HG02588 (cell line): ENCODE results near the gene NHEJ1.

Experiments
- ATAC-seq: cut with Tn5 transposase; IDR thresholded peaks from one replicate; pipeline ENCODE4 v1.9.1; 2021; ENCODE audit warnings: mild to moderate bottlenecking, moderate library complexity; ENCODE audit not compliant: unreplicated experiment

NHEJ1 gene

DNA sequence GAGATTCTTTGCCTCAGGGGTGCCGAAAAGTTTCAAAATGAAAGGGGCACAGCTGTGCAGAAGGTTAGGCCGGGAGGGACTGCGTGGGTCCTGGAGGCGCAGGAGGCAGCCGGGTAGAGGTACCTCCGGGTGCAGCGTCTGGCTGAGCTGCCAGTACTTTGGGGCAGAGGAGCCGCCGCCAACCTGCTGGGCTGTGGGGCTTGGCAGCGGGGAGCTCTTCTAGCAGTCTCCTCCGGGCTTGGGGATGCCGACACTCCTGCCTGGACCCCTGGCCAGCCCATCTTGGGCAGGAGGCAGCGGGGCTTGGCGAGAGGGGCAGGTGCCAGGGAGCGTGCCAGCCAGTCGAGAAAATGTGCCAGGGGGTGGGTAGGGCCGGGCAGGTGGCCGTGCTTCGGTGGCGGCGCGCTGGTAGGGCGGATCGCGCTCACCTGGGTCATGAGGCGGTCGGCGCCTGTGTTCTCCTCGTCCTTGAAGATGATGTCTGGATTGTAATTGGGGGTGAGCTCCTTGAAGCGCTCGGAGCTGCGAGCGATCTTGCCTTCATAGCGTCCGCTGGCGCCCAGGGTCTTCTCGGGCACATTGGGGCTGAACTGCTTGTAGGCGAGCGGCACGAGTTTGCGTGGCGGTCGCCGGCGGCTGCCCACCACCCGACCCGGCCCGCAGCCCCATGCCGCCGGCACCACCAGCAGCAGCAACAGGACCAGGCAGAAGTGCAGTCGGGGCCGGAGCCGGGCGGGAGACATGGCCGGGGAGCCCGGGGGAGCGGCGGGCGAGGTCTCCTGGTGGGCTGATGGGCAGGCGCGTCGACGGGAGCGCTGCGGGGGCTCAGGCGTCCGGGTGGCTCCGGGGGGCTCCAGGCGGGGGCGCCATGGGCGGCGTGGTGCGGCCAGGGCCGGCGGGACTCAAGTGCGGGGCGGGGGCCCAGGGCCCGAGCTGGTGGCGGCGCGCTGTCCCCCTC, 100.6 kb downstream of the NHEJ1 start:
- no peak for ATAC-seq

- no peak for ATAC-seq
Observed at GRCh38 chr2:219059375-219059724, 101.3 kb downstream of the NHEJ1 start.

DNA sequence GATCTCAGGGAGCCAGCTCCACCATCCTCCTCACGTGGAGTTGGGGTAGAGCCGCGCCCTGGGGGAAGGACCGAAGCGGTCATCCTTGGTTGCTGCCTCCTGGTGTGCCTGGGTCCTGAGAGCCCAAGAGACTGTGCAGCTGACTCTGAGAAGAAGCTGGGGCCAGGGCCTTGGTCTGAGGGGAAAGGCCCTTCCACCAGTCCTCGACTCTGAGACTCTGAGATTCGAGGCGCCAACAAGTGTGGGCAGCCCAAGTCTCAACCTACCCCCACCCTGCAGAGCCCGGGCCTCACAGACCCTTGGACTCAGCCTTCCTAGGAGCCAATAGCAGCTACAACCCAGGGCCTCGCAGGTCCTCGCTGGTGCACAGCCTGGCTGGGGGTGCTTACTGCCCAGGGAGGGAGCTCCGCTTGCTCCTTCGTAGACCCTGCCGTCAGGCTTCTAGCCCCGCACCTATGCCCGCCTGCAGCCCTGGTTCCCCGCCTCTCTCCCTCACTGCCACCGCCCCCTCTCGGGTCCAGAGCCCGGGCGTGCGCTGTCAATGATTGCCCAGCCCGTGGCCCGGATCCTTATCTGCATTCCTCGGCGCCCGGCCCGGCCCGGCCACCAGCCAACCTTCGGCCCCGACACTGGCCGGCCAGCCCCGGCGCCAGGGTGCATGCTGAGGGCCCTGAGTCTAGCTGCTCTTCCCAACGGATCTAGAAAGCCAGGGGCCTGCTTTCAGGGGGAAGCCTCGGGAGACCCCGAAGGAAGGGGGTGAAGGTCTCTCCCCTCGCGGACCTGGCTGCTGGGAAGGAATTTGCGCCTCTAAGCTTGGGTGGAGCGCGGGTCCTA, 101.9 kb downstream of the NHEJ1 start:
- no peak for ATAC-seq

- peak; percentile 81 for ATAC-seq
Observed at GRCh38 chr2:219057709-219058540, 102.7 kb downstream of the NHEJ1 start.

- no peak for ATAC-seq
Observed at GRCh38 chr2:219056896-219057708, 103.5 kb downstream of the NHEJ1 start.

- ATAC-seq = no peak
Observed at GRCh38 chr2:219056176-219056895, 104.3 kb downstream of the NHEJ1 start.

DNA sequence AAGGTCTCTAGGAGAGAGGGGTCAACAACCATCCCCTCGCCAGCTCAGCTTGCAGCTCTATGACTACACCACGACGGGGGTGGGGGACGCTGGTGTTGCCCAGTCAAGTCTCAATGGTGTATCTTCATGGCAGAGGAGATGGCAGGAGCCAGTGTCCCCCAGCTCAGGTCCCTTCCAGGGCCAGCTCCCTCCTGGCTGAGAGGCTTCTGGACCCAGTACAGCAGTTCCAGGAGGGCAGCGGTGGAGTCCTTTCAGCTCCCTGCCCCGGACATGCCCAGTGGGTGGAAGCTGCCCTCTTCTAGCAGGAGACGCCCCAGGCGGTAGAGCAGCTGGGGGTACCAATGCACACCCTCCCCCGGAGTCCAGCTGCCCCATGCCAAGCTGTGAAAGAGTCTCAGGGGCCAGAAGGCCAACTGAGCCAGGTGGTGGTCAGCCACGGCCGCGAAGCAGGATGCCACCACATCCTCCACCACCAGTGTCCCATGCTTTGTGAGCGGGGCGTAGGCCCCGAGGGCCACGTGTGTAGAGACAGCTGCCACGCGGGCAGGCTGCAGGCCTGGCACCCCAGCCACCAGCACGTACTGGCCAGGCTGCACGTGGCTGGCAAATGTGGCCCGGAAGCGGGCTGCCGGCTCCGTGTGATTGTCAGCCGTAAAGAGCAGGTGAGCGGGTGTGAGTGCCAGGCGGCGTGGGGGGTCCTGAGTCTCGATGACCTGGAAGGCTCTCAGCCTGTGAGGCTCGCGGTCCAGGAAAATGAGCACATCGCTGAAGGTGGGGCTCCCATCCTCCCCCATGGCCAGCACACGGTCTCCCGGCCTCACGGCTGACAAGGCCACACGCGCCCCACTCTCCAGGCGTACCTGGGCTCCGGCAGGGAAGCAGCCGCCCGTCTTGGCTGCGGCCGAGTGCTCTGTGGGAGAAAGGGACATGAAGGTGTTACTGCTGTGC, 105.4 kb downstream of the NHEJ1 start:
- no peak for ATAC-seq

GRCh38 chr2:219049282-219049681, 111.3 kb downstream of the NHEJ1 start:
- ATAC-seq = no peak

DNA sequence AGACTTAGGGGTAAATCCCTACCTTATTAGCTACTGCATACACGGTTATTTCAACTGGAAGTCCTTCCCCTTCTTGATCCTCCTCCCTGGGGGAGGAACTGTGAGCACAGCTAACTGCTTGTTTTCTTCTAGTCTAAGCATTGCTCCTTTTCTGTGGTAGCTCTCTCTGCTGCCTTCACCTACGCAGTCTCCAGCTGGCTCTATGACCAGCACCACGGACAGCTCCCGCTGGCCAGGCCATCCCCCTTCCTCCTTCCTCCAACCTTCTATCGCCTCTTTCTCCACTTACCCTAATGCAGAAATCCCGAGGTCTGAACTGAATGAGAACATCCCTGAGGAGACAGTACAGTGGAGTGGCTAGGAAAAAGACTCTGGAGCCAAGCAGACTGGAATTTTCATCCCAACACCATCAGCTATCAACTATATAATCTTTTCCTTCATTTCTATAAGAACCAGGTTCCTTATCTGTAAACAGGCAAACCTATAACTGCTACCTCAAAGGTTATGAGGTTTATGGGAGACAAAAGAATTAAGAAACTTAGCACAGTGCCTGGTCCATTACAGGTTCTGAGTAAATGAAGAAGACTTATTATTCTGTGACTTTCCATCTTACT, 114.6 kb downstream of the NHEJ1 start:
- ATAC-seq = no peak

- ATAC-seq = no peak
Observed at GRCh38 chr2:219042750-219043149, 117.9 kb downstream of the NHEJ1 start.

DNA sequence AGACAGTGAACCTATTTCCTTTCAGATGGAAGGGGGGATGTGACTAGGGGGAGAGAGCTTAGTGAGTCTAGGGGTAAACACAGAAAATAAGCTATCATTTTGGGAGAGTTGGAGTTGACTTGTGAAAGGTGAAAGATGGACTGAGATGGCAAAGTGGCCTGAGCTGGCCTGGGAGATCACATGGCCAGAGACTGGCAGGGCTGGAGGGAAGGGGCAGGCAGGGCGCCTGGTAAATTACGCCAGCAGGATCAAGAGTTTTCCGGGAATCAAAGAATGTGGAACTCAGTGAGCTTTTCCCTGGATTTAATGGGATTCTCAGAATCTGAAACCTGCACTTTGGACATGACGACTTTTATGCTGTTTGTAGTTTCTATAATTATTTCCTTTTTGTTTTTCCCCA, 118.5 kb downstream of the NHEJ1 start:
- no peak for ATAC-seq

DNA sequence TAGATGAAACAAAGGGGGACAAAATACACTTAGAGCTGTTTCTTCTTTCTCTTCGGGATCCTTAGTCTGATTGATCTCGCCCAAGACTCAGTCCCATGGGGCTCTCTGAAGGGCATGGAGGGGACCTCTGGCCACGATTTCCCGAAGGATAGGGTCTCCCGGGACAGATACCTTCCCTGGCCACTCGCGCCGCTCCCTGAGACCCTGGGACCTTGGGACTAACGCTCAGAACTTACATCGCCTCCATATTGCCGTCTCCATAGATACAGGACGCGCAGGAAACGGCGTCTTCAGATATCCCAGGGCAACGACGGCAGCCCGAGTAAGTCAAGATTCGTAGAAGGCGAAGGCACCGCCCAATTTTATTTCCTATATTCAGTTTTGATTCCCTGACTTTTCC, 119.4 kb downstream of the NHEJ1 start, which contains the start of gene CFAP65:
Gene CFAP65, minus strand, starts transcription at position 265 of the 400 bp plus-strand sequence. CDS start 2,468 bp downstream, outside the sequence.
- ATAC-seq = no peak

- no peak for ATAC-seq
Observed at GRCh38 chr2:219038600-219038999, 122.0 kb downstream of the NHEJ1 start.

DNA sequence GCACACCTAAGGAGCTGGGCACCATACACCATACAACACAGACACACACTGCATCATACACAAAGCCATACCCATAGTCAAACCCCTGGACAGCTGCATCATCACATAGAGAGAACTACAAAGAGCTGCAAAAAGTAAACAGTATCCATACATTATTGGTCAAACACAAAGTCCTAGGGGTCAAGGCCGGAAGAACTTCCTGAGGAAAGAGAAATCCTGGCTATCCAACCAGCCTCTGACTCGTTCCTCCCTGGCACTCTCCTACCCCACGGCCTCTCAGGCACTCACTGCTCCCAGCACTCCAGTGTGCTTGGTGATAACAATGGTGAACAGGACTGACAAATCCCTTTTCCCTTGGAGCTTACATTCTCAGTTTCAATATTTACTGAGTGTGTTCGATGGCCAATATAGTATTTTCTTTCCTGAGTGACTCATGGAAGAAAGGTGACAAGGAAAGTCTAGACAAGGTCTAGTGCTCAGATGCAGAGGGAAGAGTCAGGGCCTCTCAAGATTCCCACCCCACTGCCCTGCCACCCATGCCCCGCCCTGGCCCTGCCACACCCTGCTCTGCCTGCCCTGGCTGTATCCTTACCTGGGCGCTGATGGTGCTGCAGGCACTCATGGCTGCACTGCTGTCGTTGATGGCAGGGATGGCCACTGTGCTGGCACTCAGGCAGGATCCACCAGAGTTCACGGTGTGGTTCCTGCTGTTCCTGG, 122.7 kb downstream of the NHEJ1 start:
- ATAC-seq = no peak

DNA sequence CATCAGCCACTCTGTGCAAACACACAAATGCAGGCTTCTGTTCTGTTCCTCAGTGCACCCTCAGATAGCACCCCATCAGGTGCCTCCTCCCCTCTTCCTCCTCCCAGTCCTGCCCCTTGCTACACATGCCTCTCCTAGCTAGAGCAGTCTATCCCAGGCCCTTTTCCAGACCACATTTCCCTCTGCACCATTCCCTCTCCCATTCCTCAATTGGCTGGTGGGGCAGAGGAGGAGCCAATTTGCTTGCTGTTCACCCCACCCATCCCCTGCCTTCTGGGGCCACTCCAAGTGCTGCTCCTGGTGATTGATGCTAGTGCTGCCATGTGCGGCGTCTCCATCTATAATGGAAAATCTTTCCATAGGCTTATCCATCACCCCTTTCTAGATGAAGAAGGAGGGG, 124.7 kb downstream of the NHEJ1 start:
- ATAC-seq = no peak

- no peak for ATAC-seq
Observed at GRCh38 chr2:219034823-219035222, 125.8 kb downstream of the NHEJ1 start.

DNA sequence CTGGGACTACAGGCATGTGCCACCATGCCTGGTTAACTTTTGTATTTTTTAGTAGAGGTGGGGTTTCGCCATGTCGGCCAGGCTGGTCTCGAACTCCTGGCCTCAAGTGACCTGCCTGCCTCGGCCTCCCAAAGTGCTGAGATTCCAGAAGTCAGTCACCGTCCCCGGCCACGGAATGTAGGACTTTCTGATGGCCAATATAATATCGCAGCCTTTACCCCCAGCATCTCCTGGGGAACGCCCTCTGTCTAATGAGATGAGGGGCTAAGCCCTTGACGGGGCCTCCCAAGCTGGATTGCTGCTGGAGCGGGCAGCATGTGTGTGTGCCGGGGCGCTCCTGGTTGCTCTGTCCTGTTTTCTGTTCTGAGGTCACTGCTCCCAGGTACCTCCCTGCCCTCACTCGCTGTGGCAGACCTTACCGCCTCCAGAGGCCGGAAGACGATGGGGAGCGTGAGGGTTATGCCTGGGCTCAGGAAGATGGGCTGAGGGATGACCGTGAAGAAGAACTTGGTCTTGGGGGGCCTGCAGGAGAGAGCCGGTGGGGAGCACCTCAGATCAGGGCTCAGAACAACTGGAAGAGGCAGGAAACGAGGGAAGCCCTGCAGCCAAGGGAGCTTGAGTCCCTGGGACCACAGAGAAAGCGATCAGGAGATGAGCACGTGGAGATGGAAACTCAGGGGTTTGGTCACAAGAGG, 128.4 kb downstream of the NHEJ1 start:
- ATAC-seq = no peak
